Fibroblast of villous mesenchyme (primary cell): ENCODE data around the gene RSPH6A. TPM values are rescaled to one million over a fixed set of nuclear protein-coding genes. Genes with fewer than 3 reads are reported as not detected.

Experiments used
- DNase-seq: peaks from one replicate; pipeline ENCODE4 v3.0.0-alpha.2; 2010; ENCODE audit warnings: low read depth
- H3K4me3 ChIP-seq: 2 replicates; pipeline ENCODE4 v1.5.1; 2011; ENCODE audit warnings: low read depth, mild to moderate bottlenecking, low read length
- CTCF ChIP-seq: IDR thresholded peaks from 2 replicates; pipeline ENCODE4 v1.5.1; 2012; ENCODE audit warnings: low read depth, mild to moderate bottlenecking, low read length; ENCODE audit not compliant: insufficient read depth
- total RNA-seq: library from RNA; depleted of rRNA; stranded (reverse); fragments of >200 nt; gene quantifications from 2 replicates; pipeline ENCODE4 v1.2.3, GENCODE V29; 2012

The RSPH6A gene
- total RNA-seq, 1 donor: under 0.01 TPM

- no peak for TF ChIP-seq CTCF
- no peak for DNase-seq
- no peak overlapping the region for H3K4me3 ChIP-seq
Observed at GRCh38 chr19:45789035-45789786, 25.9 kb downstream of the RSPH6A start.

- no peak for DNase-seq
- H3K4me3 ChIP-seq: no peak overlapping the region
- no peak for TF ChIP-seq CTCF
Observed at GRCh38 chr19:45786533-45786894, 28.6 kb downstream of the RSPH6A start.

- no peak for TF ChIP-seq CTCF
- H3K4me3 ChIP-seq: no peak overlapping the region
- no peak for DNase-seq
Observed at GRCh38 chr19:45785781-45786532, 29.2 kb downstream of the RSPH6A start.

- TF ChIP-seq CTCF: no peak
- H3K4me3 ChIP-seq: no peak overlapping the region
- DNase-seq: no peak
Observed at GRCh38 chr19:45785097-45785496, 30.0 kb downstream of the RSPH6A start.

- no peak overlapping the region for H3K4me3 ChIP-seq
- TF ChIP-seq CTCF: no peak
- no peak for DNase-seq
Observed at GRCh38 chr19:45784096-45784495, 31.0 kb downstream of the RSPH6A start.

GRCh38 chr19:45782820-45783785 is 32.0 kb downstream of the RSPH6A start:
- peak; percentile 86 for DNase-seq

More at GRCh38 chr19:45782820-45783785, 32.0 kb downstream of the RSPH6A start:
- TF ChIP-seq CTCF: no peak
- H3K4me3 ChIP-seq: peak overlapping the region; percentile 71
